GM13976 (cell line): ENCODE results near the gene PPP1R26.

Experiments used
- DNase-seq: peaks from one replicate; pipeline ENCODE4 v3.0.0; 2012; ENCODE audit warnings: low spot score
- in situ Hi-C: fragments of 300-500 bp; cut with MboI; formaldehyde crosslinking; loops from one replicate; pipeline ENCODE4 v1.12.0; 2022; ENCODE audit warnings: low sequenced_read_pairs, mixed read lengths, inconsistent platforms; ENCODE audit not compliant: unreplicated experiment
- TF ChIP-seq, protein P1 (sequence below): IDR thresholded peaks from 2 replicates; pipeline ENCODE4 v1.5.1; 2012; ENCODE audit warnings: borderline replicate concordance, mild to moderate bottlenecking; ENCODE audit not compliant: insufficient read depth; ENCODE audit errors: extremely low read depth, missing control alignments, control extremely low read depth

The PPP1R26 gene

DNA sequence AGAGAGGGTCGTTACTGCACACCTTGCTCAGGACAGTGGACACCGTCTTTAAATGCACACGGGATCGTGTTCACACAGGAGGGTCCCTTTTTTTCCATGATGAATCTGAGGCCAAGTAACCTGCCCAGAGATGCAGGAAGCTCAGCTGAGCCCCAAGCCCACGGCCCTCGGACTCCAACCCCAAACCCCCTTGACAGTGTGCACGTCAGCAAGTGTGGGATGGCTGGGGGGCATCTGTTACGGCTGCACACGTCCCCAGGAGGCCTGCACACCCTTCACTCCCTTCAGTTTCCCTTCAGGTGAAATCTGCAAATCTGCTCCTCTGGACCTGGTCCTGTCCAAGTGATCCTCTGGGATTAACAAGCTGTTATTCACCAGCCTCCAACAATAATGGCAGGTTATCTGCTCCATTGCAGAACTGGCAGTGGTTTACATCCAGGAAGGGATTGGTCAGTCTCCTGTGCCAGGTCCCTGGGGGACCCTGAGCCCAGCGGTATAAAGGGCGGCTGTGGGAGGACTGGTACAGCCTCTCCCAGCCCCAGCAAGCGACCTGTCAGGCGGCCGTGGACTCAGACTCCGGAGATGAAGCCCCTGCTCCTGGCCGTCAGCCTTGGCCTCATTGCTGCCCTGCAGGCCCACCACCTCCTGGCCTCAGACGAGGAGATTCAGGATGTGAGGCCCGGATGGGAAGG, 41.5 kb downstream of the PPP1R26 start, which contains the start of gene LCN1:
LCN1 (plus strand) TSS at position 525 of the 692 bp plus-strand sequence; CDS start at position 583, 58 bp downstream.
- no peak for DNase-seq
- TF ChIP-seq, protein P1, sequence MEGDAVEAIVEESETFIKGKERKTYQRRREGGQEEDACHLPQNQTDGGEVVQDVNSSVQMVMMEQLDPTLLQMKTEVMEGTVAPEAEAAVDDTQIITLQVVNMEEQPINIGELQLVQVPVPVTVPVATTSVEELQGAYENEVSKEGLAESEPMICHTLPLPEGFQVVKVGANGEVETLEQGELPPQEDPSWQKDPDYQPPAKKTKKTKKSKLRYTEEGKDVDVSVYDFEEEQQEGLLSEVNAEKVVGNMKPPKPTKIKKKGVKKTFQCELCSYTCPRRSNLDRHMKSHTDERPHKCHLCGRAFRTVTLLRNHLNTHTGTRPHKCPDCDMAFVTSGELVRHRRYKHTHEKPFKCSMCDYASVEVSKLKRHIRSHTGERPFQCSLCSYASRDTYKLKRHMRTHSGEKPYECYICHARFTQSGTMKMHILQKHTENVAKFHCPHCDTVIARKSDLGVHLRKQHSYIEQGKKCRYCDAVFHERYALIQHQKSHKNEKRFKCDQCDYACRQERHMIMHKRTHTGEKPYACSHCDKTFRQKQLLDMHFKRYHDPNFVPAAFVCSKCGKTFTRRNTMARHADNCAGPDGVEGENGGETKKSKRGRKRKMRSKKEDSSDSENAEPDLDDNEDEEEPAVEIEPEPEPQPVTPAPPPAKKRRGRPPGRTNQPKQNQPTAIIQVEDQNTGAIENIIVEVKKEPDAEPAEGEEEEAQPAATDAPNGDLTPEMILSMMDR = no peak
- in situ Hi-C loops = no loop called here

DNA sequence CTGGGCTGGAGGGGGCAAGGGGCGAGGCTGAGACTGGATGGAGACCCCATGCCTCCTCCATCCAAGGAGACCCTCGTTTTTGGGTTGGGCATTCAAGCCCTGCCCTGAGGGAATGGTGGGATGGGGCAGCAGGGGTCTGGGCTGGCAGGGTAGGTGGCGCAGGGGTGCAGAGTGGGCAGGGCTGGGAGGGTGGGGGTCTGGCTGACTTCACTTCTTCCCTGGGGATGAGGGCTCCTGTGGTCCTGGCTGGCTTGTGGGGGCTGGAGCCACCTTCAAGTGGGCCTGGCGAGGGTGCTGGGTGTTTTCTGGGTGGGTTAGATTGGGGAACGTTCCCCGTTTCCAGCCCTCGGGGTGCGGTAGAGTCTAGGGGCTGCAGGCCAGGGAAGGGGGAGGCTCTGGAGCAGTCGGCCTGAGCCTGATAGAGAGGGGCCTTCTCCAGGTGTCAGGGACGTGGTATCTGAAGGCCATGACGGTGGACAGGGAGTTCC, 42.1 kb downstream of the PPP1R26 start:
- DNase-seq = no peak
- TF ChIP-seq, protein P1 = no peak
- in situ Hi-C loops = no loop called here

DNA sequence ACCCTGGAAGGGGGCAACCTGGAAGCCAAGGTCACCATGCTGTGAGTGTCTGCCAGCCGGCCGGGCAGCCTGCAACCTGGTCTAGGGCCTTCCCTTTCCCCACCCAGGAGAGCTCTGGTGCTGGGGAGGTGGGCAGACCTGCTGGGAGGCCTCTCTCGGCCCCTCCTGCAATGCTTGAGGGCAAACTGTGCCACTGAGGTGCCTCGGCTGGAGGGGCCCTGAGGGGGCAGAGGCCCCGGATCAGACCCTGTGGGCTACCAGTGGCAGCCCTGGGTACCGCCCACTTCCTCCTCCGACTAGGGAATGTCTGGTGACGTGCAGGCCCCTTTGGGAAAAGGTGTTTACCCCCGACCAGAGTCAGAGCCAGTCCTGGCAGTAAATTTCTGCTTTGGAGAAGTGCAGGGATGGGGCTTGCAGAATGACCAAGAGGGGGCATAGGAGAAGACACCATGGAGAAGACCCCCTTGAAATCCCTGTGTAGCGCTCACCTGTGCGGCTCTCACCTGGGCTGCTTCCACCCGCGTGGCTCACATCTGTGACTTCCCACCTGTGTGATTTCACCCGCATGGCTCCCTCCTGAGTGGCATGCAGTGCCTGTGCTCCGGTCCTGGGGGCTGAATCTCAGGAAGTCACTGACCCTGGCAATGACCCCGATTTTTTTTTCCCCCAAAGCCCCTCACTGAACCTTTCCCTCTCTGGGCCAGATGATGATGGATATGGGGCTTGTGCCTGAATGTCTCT, 42.7 kb downstream of the PPP1R26 start:
- no peak for DNase-seq
- TF ChIP-seq, protein P1 = no peak
- in situ Hi-C loops = no loop called here

DNA sequence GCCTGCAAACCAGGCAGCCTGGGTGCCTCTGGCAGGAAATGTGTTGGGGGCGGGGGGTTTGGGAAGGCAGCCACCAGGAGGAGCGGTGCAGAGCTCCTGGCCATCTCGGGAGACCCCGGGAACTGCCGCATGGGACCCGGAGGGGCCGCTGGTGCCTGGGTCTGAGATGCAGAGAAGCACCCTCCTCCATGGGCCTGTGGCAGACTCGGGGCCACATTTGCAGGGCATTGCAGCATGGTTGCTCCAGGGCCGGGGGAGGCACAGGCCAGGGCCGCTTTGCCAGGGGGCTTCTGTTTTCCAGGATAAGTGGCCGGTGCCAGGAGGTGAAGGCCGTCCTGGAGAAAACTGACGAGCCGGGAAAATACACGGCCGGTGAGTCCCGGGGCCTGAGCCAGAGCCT, 43.3 kb downstream of the PPP1R26 start:
- in situ Hi-C loops = no loop called here
- DNase-seq = no peak
- TF ChIP-seq, protein P1 = no peak

DNA sequence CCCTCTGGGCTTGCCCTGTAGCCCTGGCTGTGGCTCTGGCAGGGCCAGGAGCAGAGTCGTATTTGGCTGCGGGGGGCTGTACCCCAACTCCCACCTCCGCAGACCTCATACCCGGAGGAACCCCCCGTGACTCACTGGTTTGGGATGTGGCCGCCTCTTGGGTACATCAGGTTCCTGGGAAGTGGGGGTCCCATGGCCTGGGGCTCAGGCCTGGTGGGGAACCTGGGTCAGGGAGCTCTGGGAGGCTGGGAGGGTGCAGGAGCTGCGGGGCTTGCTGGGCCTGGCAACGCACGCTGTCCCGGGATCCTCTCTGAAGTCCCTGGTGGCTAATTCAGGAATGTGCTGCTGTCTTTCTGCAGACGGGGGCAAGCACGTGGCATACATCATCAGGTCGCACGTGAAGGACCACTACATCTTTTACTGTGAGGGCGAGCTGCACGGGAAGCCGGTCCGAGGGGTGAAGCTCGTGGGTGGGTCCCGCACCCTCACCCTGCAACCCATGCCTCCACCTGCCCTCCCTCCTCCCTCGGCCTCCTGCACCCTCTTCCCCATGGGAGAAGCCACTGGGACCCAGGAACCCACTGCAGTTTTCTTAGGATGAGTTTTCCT, 44.0 kb downstream of the PPP1R26 start:
- TF ChIP-seq, protein P1 = no peak
- in situ Hi-C loops = no loop called here
- DNase-seq = no peak

DNA sequence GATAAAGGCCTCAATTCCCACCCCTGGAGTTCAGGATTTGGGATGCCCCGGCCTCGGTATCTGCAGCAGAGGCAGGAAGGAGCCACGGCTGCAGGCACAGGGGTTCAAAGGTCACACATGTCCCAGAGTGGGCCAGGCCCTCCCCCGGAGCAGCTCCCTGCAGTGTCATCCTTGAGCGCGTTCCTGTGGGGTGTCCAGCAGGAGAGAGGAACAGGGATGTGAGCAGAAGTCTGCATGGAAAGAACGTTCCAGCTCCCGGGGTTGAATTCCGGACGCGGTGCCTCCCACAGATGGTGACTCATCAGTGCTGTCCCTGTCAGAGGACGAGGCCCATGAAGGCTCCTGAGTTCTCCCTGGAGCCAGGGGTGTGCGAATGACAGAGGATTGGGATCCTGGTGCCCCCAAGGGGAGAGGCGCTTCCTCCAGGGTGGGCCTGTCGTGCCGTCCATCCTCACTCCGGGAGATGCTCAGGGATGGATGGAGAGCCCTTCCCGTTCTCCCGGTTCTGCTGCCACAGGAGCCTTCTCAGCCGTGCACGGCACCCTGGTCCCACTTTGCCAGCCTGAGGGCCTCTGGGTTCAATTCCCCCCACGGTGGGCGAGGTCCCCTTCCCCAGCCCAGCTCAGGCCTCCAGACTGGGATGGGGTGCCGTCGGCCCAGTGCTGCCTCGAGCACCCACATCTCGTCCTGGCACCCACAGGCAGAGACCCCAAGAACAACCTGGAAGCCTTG, 44.7 kb downstream of the PPP1R26 start:
- no peak for DNase-seq
- in situ Hi-C loops = no loop called here
- TF ChIP-seq, protein P1 = no peak
